Suprapubic skin (tissue), 4 donors: ENCODE data around the gene ZNF497. TPM values are rescaled to one million over a fixed set of nuclear protein-coding genes. Genes with fewer than 3 reads are reported as not detected.
A peak's percentile ranks its signal among the peaks of the same experiment; 100 is the strongest.
"Not testable (repeated sequence)": the region's sequence is repeated elsewhere in the genome, so short reads cannot be mapped to it uniquely, and the experiment has no call there.

ENCODE experiments used
- DNase-seq, 2 donors: peaks; one replicate each; pipeline ENCODE4 v3.0.0-alpha.2; 2019; ENCODE audit warnings: low spot score in 2 of 2
- H3K27ac ChIP-seq: fragments of 200-600 bp; sonication (generic); one replicate; pipeline ENCODE4 v1.5.1; 2019
- H3K27me3 ChIP-seq: fragments of 200-600 bp; sonication (generic); one replicate; pipeline ENCODE4 v1.5.1; 2019
- H3K36me3 ChIP-seq: fragments of 200-600 bp; sonication (generic); one replicate; pipeline ENCODE4 v1.5.1; 2019
- H3K4me1 ChIP-seq: fragments of 200-600 bp; sonication (generic); one replicate; pipeline ENCODE4 v1.5.1; 2019
- H3K4me3 ChIP-seq: fragments of 200-600 bp; sonication (generic); one replicate; pipeline ENCODE4 v1.5.1; 2019; ENCODE audit warnings: mild to moderate bottlenecking
- H3K9me3 ChIP-seq: fragments of 200-600 bp; sonication (generic); one replicate; pipeline ENCODE4 v1.5.1; 2019
- EP300 ChIP-seq: sonication (generic); formaldehyde crosslinking; IDR thresholded peaks from one replicate; pipeline ENCODE4 v1.6.1; 2017; ENCODE audit warnings: antibody characterized with exemption
- POLR2A ChIP-seq, 2 donors: fragments of 450-650 bp; IDR thresholded peaks; one replicate each; pipeline ENCODE4 v1.6.1; 2017; ENCODE audit warnings: antibody characterized with exemption in 2 of 2, mild to moderate bottlenecking in 2 of 2, moderate library complexity in 2 of 2
- POLR2AphosphoS5 ChIP-seq, 3 donors: sonication (generic); formaldehyde crosslinking; IDR thresholded peaks; one replicate each; pipeline ENCODE4 v1.6.1; 2017; ENCODE audit warnings: antibody characterized with exemption in 3 of 3
- WGBS: methylation state at CpG from one replicate; pipeline ENCODE4 v1.1.5; 2018; 5-methylcytosine and 5-hydroxymethylcytosine counted together
- total RNA-seq, 4 donors: library from RNA; depleted of rRNA; stranded (reverse); fragments of >200 nt; gene quantifications; one replicate each; pipeline ENCODE4 v1.1.0, GENCODE V29; 2016
- TF ChIP-seq, protein P1 (sequence below), 2 donors: fragments of 200-600 bp in 1 of 2; fragments of 450-650 bp in 1 of 2; sonication (generic) in 1 of 2; IDR thresholded peaks; one replicate each; pipeline ENCODE4 v1.5.1; 2016 to 2019; ENCODE audit warnings: antibody characterized with exemption in 2 of 2, mild to moderate bottlenecking in 1 of 2, moderate library complexity in 1 of 2

ZNF497 gene
- total RNA-seq, 4 donors from 2014 or later: 2.4 to 4.8 (median 3.4) TPM

GRCh38 chr19:58349590-58349989 is 13.0 kb downstream of the ZNF497 start:
- Histone ChIP-seq H3K36me3 (no peaks in the 10 kb centered on the region), H3K9me3 (no peaks in the 10 kb centered on the region), H3K4me3 (no peak overlapping the region), H3K4me1 (peaks cover 21% of the 10 kb centered on the region), H3K27ac (no peak overlapping the region), H3K27me3 (peaks cover 43% of the 10 kb centered on the region)
- WGBS: 80% methylated on average over 8 of the region's 8 CpGs
- DNase-seq: no peak
- TF ChIP-seq POLR2AphosphoS5 (IDR thresholded peaks at IDR 0.05) (no peak), POLR2A (IDR thresholded peaks at IDR 0.05) (no peak), EP300 (no peak)
- TF ChIP-seq, protein P1, sequence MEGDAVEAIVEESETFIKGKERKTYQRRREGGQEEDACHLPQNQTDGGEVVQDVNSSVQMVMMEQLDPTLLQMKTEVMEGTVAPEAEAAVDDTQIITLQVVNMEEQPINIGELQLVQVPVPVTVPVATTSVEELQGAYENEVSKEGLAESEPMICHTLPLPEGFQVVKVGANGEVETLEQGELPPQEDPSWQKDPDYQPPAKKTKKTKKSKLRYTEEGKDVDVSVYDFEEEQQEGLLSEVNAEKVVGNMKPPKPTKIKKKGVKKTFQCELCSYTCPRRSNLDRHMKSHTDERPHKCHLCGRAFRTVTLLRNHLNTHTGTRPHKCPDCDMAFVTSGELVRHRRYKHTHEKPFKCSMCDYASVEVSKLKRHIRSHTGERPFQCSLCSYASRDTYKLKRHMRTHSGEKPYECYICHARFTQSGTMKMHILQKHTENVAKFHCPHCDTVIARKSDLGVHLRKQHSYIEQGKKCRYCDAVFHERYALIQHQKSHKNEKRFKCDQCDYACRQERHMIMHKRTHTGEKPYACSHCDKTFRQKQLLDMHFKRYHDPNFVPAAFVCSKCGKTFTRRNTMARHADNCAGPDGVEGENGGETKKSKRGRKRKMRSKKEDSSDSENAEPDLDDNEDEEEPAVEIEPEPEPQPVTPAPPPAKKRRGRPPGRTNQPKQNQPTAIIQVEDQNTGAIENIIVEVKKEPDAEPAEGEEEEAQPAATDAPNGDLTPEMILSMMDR (IDR thresholded peaks at IDR 0.05): no peak

GRCh38 chr19:58348080-58348479 is 14.5 kb downstream of the ZNF497 start:
- peak overlapping the region; percentile 50 for H3K4me3 ChIP-seq
- 11% methylated on average over 12 of the region's 12 CpGs for WGBS
- H3K27ac ChIP-seq: peak overlapping the region; percentile 10
- H3K9me3 ChIP-seq, DNase-seq, H3K36me3 ChIP-seq: not testable (repeated sequence)
- peaks cover 21% of the 10 kb centered on the region for H3K4me1 ChIP-seq
- peaks cover 38% of the 10 kb centered on the region for H3K27me3 ChIP-seq

GRCh38 chr19:58346961-58347929 is 15.3 kb downstream of the ZNF497 start:
- DNase-seq: no peak
- Histone ChIP-seq H3K4me1 (peaks cover 21% of the 10 kb centered on the region), H3K9me3 (no peaks in the 10 kb centered on the region), H3K4me3 (peak overlapping the region; percentile 50), H3K36me3 (no peaks in the 10 kb centered on the region), H3K27ac (peak overlapping the region; percentile 30), H3K27me3 (peaks cover 38% of the 10 kb centered on the region)
- no peak for TF ChIP-seq EP300
- no peak for TF ChIP-seq POLR2AphosphoS5 (IDR thresholded peaks at IDR 0.05)
- no peak for TF ChIP-seq POLR2A (IDR thresholded peaks at IDR 0.05)
- TF ChIP-seq, protein P1 (IDR thresholded peaks at IDR 0.05): no peak
- WGBS: 0% methylated on average over 13 of the region's 82 CpGs

DNA sequence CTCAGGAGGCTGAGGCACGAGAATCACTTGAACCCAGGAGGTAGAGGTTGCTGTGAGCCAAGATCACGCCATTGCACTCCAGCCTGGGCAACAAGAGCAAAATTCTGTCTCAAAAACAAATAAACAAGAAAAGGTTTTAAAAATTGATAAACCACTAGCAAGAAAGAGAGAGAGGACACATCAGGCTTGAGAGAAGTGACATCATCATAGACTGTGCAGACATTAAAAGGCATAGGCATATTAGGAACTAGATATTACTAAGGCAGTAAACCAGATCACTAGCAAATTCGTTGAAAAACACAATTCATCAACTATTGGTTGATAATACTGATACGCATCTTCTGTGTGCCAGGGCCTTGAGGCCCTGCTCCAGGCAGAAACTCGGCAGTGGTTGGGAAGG is 17.0 kb downstream of the ZNF497 start:
- Histone ChIP-seq H3K27ac (no peak overlapping the region), H3K36me3 (peaks cover 4% of the 10 kb centered on the region), H3K4me3 (no peak overlapping the region), H3K4me1 (peaks cover 21% of the 10 kb centered on the region), H3K27me3 (peaks cover 28% of the 10 kb centered on the region), H3K9me3 (no peaks in the 10 kb centered on the region)
- TF ChIP-seq, protein P1 (IDR thresholded peaks at IDR 0.05): no peak
- no peak for TF ChIP-seq EP300
- TF ChIP-seq POLR2AphosphoS5 (IDR thresholded peaks at IDR 0.05): no peak
- no peak for TF ChIP-seq POLR2A (IDR thresholded peaks at IDR 0.05)
- 63% methylated on average over 5 of the region's 5 CpGs for WGBS
- DNase-seq: no peak

GRCh38 chr19:58338825-58339558 is 23.6 kb downstream of the ZNF497 start:
- Histone ChIP-seq H3K4me3 (no peak overlapping the region), H3K27me3 (no peaks in the 10 kb centered on the region), H3K4me1 (no peaks in the 10 kb centered on the region), H3K36me3 (peaks cover 44% of the 10 kb centered on the region), H3K9me3 (no peaks in the 10 kb centered on the region), H3K27ac (no peak overlapping the region)
- DNase-seq: no peak
- WGBS: 89% methylated on average over 25 of the region's 30 CpGs
- no peak for TF ChIP-seq EP300
- no peak for TF ChIP-seq POLR2AphosphoS5 (IDR thresholded peaks at IDR 0.05)
- TF ChIP-seq POLR2A (IDR thresholded peaks at IDR 0.05): no peak
- TF ChIP-seq, protein P1 (IDR thresholded peaks at IDR 0.05): no peak
